Endothelial cell of umbilical vein (primary cell): ENCODE measurements around the gene APLN. TPM values are rescaled to one million over a fixed set of nuclear protein-coding genes. Genes with fewer than 3 reads are reported as not detected.

ENCODE experiments used
- BruUV-seq: library from RNA; stranded (reverse); fragments of 400-500 nt; replicated peaks from 2 replicates; lab custom pipeline; 2021; lab: Mats Ljungman, UMichigan
- CTCF ChIA-PET: fragments of 300-600, 350-600 bp; sonication (Branson Sonifier 250); formaldehyde crosslinking; loops from one replicate; lab custom pipeline; 2021; ENCODE audit warnings: antibody characterized with exemption, inconsistent platforms; lab: Charles Lee
- POLR2A ChIA-PET: fragments of 300-600, 350-600 bp; sonication (Branson Sonifier 250); formaldehyde crosslinking; loops from one replicate; lab custom pipeline; 2021; ENCODE audit warnings: antibody characterized with exemption, inconsistent platforms; lab: Charles Lee
- DNase-seq: peaks from one replicate; pipeline ENCODE4 v3.0.0-alpha.2; 2011; ENCODE audit warnings: low read depth, low spot score
- FAIRE-seq: peaks from 2 replicates; lab custom pipeline; 2011; peaks lifted over from hg19 to GRCh38; lab: Jason Lieb, UNC
- H2AFZ ChIP-seq: 2 replicates; pipeline ENCODE4 v1.6.0; 2012; ENCODE audit warnings: low read depth, low read length, control low read depth, inconsistent platforms
- H3K27ac ChIP-seq: 2 replicates; pipeline ENCODE4 v1.5.1; 2011; ENCODE audit warnings: low read depth, mild to moderate bottlenecking, control low read depth, low read length, moderate library complexity; ENCODE audit not compliant: insufficient read depth
- H3K27me3 ChIP-seq, 2 experiments: 2 replicates each; pipeline versions ENCODE4 v1.6.0 to v1.6.1; 2011; ENCODE audit warnings: low read length in 2 of 2, mixed read lengths in 1 of 2; ENCODE audit not compliant: control insufficient read depth in 2 of 2, insufficient read depth in 2 of 2
- H3K36me3 ChIP-seq, 2 experiments: 2 replicates in 1 of 2; 3 replicates in 1 of 2; pipeline ENCODE4 v1.5.1; 2011; ENCODE audit warnings: low read length in 2 of 2, mild to moderate bottlenecking in 1 of 2, moderate library complexity in 1 of 2; ENCODE audit not compliant: control insufficient read depth in 2 of 2, insufficient read depth in 2 of 2; ENCODE audit errors: extremely low read depth in 1 of 2
- H3K4me1 ChIP-seq: 3 replicates; pipeline ENCODE4 v1.5.1; 2011; ENCODE audit warnings: mild to moderate bottlenecking, low read length; ENCODE audit not compliant: control insufficient read depth, insufficient read depth; ENCODE audit errors: extremely low read depth
- H3K4me2 ChIP-seq: 2 replicates; pipeline ENCODE4 v1.6.1; 2011; ENCODE audit warnings: low read length, control low read depth, mixed read lengths; ENCODE audit not compliant: insufficient read depth
- H3K4me3 ChIP-seq, 3 experiments: fragments of 200-600 bp in 1 of 3; sonication (generic), shearing (Covaris generic) in 1 of 3; replicated peaks in 1 of 3; 2 replicates each; pipeline ENCODE4 v1.5.1; 2011 to 2016; ENCODE audit warnings: control low read depth in 3 of 3, low read length in 3 of 3, mild to moderate bottlenecking in 2 of 3, inconsistent platforms in 1 of 3, low read depth in 1 of 3, moderate library complexity in 1 of 3; ENCODE audit not compliant: insufficient read depth in 1 of 3
- H3K79me2 ChIP-seq: 2 replicates; pipeline ENCODE4 v1.6.0; 2012; ENCODE audit warnings: low read length, inconsistent platforms; ENCODE audit not compliant: control insufficient read depth, insufficient read depth
- H3K9ac ChIP-seq: replicated peaks from 2 replicates; pipeline ENCODE3; 2011; ENCODE audit warnings: low read length, control low read depth; ENCODE audit not compliant: insufficient read depth; ENCODE audit errors: extremely low read depth
- H3K9me1 ChIP-seq: replicated peaks from 3 replicates; pipeline ENCODE4 v1.6.0; 2011; ENCODE audit warnings: mild to moderate bottlenecking, low read length; ENCODE audit not compliant: control insufficient read depth, insufficient read depth; ENCODE audit errors: extremely low read depth
- H3K9me3 ChIP-seq: replicated peaks from 2 replicates; pipeline ENCODE4 v1.5.1; 2012; ENCODE audit warnings: low read length, inconsistent platforms; ENCODE audit not compliant: control insufficient read depth, insufficient read depth
- H4K20me1 ChIP-seq: replicated peaks from 2 replicates; pipeline ENCODE3; 2011; ENCODE audit warnings: mild to moderate bottlenecking, low read length; ENCODE audit not compliant: control insufficient read depth, insufficient read depth; ENCODE audit errors: extremely low read depth
- FOS ChIP-seq: IDR thresholded peaks from 2 replicates; pipeline ENCODE4 v1.6.1; 2011; ENCODE audit warnings: mild to moderate bottlenecking, low read length, moderate library complexity, borderline replicate concordance; ENCODE audit not compliant: insufficient read depth
- dilution Hi-C: fragments of 300-500 bp; cut with MboI; formaldehyde crosslinking; loops from one replicate; pipeline ENCODE4 v1.15.0; 2019; ENCODE audit warnings: low sequenced_read_pairs; ENCODE audit not compliant: extremely low pct_ligation_motif_present
- intact Hi-C: fragments of 100-400 bp; cut with micrococcal nuclease; formaldehyde crosslinking; loops from one replicate; pipeline ENCODE4 v1.10.0; 2022
- polyA plus RNA-seq, 4 experiments: library from polyadenylated mRNA; depleted of rRNA in 3 of 4; stranded (reverse) in 3 of 4; unstranded in 1 of 4; fragments of >200 nt; gene quantifications; 2 replicates each; pipeline versions ENCODE4 v1.2.1 to v1.2.3, GENCODE V29; 2011 to 2012; ENCODE audit warnings: missing spikeins in 1 of 4
- total RNA-seq: library from RNA; stranded (reverse); gene quantifications from 2 replicates; pipeline ENCODE4 v1.2.3, GENCODE V29; 2021
- TF ChIP-seq, protein P1 (sequence below): IDR thresholded peaks from 2 replicates; pipeline ENCODE4 v1.6.1; 2011; ENCODE audit not compliant: insufficient read depth, insufficient read length
- TF ChIP-seq, protein P2 (sequence below), 2 donors: IDR thresholded peaks; 1 replicate in 1 of 2; 2 replicates in 1 of 2; pipeline ENCODE4 v1.5.1; 2011; ENCODE audit warnings: low read length in 2 of 2, mild to moderate bottlenecking in 2 of 2, moderate library complexity in 2 of 2, control low read depth in 1 of 2, inconsistent platforms in 1 of 2, low read depth in 1 of 2; ENCODE audit not compliant: insufficient read depth in 1 of 2; ENCODE audit errors: extremely low read depth in 1 of 2

The APLN gene
- total and polyA plus RNA-seq, 2 donors (not counting 3 experiments of a cell fraction or from before 2014, with no cell fraction given), result 230 to 466 TPM

DNA sequence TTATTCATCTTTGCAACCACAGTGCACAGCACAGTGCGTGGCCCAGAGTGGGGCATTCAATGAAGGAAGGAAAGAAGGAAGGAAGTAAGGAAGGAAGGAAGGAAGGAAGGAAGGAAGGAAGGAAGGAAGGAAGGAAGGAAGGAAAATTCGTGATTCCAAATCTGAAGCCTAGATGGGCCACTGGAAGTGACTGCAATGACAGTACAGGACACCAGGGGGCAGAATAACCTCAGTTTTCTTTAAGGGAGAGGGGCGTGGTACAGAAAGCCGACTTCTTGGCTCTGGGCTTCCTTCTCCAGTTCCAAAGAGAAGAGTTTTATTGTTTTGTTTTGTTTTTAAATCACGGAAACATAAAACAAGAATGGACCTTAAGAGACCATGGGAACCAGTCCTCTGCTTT lies 47.8 kb downstream of the APLN start:
- ChIA-PET POLR2A (no interaction called here), CTCF (interaction anchor here (2.1 to 4.1 kb wide), 3 partner anchors 119 to 454 kb away, joined by 12 to 48 read pairs (median 34); no protein-coding TSS in a partner anchor)
- intact Hi-C loops (loop anchor here (1.0 to 10.0 kb wide), 13 partner anchors 15 to 588 kb away; partner anchors contain the start of genes UTP14A and ZDHHC9), dilution Hi-C loops (no loop called here)
- Histone ChIP-seq H2AFZ (no peak overlapping the region), H3K4me3 (no peak overlapping the region), H3K27me3 (no peaks in the 10 kb centered on the region), H3K9ac (no peak overlapping the region), H3K9me1 (no peaks in the 10 kb centered on the region), H3K27ac (no peak overlapping the region), H3K9me3 (no peaks in the 10 kb centered on the region), H3K4me2 (peak overlapping the region; percentile 48), H3K36me3 (no peaks in the 10 kb centered on the region), H3K79me2 (no peaks in the 10 kb centered on the region), H3K4me1 (peaks cover 12% of the 10 kb centered on the region), H4K20me1 (no peaks in the 10 kb centered on the region)
- TF ChIP-seq, protein P1, sequence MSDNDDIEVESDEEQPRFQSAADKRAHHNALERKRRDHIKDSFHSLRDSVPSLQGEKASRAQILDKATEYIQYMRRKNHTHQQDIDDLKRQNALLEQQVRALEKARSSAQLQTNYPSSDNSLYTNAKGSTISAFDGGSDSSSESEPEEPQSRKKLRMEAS, result no peak
- TF ChIP-seq, protein P2, sequence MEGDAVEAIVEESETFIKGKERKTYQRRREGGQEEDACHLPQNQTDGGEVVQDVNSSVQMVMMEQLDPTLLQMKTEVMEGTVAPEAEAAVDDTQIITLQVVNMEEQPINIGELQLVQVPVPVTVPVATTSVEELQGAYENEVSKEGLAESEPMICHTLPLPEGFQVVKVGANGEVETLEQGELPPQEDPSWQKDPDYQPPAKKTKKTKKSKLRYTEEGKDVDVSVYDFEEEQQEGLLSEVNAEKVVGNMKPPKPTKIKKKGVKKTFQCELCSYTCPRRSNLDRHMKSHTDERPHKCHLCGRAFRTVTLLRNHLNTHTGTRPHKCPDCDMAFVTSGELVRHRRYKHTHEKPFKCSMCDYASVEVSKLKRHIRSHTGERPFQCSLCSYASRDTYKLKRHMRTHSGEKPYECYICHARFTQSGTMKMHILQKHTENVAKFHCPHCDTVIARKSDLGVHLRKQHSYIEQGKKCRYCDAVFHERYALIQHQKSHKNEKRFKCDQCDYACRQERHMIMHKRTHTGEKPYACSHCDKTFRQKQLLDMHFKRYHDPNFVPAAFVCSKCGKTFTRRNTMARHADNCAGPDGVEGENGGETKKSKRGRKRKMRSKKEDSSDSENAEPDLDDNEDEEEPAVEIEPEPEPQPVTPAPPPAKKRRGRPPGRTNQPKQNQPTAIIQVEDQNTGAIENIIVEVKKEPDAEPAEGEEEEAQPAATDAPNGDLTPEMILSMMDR (IDR thresholded peaks at IDR 0.05; ENCODE audit: extremely low read depth in 1 of 2, insufficient read depth in 1 of 2, low read depth in 1 of 2, low read length in 2 of 2), result peak; percentile 42 to 51
- DNase-seq (peak; percentile 48), FAIRE-seq (peak; percentile 95)
- no TSS peak for BruUV-seq

DNA sequence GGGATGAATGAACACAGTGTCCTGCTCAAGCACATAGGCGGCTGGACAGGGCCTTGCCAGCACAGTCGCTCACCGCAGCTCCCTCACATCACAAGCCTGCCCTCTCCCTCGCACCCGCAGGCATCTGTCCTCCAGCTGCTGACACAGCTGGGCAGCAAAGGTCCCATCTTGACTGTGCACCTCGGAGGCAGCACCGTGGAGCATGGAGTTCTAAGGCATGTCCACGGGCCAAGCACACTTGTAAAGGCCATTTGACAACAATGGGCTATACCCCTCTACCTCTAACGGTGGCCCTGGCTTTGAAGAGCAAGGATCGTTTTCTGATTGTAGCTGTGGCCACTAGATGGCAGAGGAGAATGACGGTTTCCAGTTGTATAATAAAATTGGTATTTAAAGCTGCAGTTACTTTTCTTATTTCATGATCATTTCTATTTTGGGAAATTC lies 53.8 kb downstream of the APLN start:
- H3K4me2 ChIP-seq, result no peak overlapping the region
- POLR2A ChIA-PET, result no interaction called here
- no peak overlapping the region for H3K27ac ChIP-seq
- H3K27me3 ChIP-seq, result no peaks in the 10 kb centered on the region
- H4K20me1 ChIP-seq, result no peaks in the 10 kb centered on the region
- no peak overlapping the region for H3K4me3 ChIP-seq
- peak; percentile 67 for FAIRE-seq
- no peaks in the 10 kb centered on the region for H3K9me1 ChIP-seq
- intact Hi-C loops, result loop anchor here (1.0 to 10.0 kb wide), 2 partner anchors 459 to 594 kb away; no protein-coding TSS in a partner anchor
- no peak overlapping the region for H2AFZ ChIP-seq
- H3K79me2 ChIP-seq, result no peaks in the 10 kb centered on the region
- H3K9me3 ChIP-seq, result no peaks in the 10 kb centered on the region
- CTCF ChIA-PET, result interaction anchor here (0.6 to 2.3 kb wide), 19 partner anchors 8 to 460 kb away, joined by 3 to 36 read pairs (median 4); partner anchors contain the start of gene UTP14A
- peaks cover 7% of the 10 kb centered on the region for H3K4me1 ChIP-seq
- no peak for TF ChIP-seq FOS
- TF ChIP-seq, protein P2 (IDR thresholded peaks at IDR 0.05; ENCODE audit: extremely low read depth in 1 of 2, insufficient read depth in 1 of 2, low read depth in 1 of 2, low read length in 2 of 2), result peak; percentile 44 to 51
- DNase-seq, result peak; percentile 21
- dilution Hi-C loops, result no loop called here
- H3K36me3 ChIP-seq, result no peaks in the 10 kb centered on the region
- BruUV-seq, result no TSS peak
- H3K9ac ChIP-seq, result no peak overlapping the region
